GM21825 (cell line): Measurements from ENCODE around the gene SYNPO2.

Source experiments
- ATAC-seq: cut with Tn5 transposase; IDR thresholded peaks from one replicate; pipeline ENCODE4 v1.9.1; 2021; ENCODE audit warnings: mild to moderate bottlenecking, moderate library complexity; ENCODE audit not compliant: unreplicated experiment

Gene SYNPO2, protein sequence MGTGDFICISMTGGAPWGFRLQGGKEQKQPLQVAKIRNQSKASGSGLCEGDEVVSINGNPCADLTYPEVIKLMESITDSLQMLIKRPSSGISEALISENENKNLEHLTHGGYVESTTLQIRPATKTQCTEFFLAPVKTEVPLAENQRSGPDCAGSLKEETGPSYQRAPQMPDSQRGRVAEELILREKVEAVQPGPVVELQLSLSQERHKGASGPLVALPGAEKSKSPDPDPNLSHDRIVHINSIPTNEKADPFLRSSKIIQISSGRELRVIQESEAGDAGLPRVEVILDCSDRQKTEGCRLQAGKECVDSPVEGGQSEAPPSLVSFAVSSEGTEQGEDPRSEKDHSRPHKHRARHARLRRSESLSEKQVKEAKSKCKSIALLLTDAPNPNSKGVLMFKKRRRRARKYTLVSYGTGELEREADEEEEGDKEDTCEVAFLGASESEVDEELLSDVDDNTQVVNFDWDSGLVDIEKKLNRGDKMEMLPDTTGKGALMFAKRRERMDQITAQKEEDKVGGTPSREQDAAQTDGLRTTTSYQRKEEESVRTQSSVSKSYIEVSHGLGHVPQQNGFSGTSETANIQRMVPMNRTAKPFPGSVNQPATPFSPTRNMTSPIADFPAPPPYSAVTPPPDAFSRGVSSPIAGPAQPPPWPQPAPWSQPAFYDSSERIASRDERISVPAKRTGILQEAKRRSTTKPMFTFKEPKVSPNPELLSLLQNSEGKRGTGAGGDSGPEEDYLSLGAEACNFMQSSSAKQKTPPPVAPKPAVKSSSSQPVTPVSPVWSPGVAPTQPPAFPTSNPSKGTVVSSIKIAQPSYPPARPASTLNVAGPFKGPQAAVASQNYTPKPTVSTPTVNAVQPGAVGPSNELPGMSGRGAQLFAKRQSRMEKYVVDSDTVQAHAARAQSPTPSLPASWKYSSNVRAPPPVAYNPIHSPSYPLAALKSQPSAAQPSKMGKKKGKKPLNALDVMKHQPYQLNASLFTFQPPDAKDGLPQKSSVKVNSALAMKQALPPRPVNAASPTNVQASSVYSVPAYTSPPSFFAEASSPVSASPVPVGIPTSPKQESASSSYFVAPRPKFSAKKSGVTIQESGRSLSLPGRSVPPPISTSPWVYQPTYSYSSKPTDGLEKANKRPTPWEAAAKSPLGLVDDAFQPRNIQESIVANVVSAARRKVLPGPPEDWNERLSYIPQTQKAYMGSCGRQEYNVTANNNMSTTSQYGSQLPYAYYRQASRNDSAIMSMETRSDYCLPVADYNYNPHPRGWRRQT

DNA sequence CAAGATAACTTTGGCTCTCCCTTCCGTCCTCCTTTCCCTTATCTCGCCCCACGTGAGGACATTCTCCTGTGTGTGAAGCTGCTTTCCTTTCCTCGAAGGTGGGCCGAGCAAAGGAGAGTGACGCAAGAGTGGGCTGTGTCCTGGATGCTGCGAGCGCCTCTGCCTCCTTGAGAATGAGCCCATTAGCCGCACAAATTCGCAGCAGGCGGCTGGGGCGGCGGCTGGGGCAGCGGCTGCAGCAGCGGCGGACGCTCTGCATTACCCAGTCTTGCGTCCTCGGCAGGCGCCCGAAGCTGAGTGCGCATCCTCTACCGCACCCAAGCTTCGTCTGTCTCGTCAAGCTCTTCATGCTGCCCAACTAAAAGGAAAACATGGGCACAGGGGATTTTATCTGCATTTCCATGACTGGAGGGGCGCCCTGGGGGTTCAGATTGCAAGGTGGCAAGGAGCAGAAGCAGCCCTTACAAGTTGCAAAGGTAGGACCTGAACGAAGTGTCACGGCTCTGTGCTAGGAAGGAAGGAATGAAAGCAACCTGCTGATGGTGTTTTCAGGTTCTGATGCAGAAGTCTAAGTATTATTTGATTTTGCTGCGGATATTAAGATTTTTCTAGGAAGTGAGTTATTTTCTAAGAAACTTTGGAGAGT is at the start of gene SYNPO2:
Gene SYNPO2 (plus strand): TSS at position 189 of the 646 bp plus-strand sequence. CDS start 183 bp downstream, at position 372.
- peak; percentile 83 for ATAC-seq

DNA sequence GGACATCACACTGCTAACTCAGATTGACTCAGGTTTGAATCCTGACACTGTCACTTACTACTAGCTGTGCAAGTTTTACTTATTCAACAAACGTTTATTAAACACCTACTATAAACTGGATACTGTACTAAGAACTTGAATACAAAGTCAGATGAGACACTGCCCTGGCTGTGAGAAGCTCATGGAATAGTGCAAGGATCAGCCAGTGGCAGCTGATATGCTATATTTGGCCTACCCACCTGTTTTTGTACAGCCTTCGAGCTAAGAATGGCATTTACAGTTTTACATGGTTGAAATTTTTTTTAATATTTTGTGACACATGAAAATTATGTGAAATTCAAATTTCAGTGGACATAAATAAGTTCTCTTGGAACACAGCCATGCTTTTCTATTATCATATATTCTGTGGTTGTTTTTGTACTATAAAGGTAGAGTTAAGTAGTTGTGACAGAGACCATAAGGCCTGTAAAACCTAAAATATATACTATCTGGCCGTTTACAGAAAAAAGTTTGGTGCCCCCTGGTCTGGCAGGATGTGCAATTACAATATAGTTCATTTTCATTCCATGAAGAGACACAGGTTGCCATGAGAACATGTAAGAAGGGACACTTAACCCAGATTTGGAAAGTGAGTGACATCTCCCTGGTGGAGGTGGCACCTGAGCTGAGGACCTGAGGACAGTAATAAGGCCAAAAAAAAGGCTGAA is 49.3 kb upstream of the SYNPO2 start:
- ATAC-seq, result no peak

DNA sequence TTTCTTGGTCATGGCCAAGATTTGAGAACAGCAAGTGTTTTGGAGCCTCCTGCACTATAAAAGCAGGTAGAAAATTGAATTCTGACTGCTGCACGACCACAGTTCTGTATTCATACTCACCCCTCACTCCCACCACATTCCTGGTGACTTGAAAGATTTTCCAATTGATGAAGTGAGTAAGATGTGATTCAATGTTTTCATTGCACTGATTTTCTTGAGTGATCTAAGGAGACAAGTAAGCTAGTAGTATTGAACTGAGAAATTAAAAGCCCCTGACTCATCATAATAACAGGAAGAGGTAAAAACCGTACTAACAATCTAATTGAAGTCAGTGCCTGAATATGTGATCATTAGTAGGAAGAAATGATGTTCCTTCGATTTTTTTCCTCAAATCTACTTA is 46.6 kb upstream of the SYNPO2 start:
- no peak for ATAC-seq

DNA sequence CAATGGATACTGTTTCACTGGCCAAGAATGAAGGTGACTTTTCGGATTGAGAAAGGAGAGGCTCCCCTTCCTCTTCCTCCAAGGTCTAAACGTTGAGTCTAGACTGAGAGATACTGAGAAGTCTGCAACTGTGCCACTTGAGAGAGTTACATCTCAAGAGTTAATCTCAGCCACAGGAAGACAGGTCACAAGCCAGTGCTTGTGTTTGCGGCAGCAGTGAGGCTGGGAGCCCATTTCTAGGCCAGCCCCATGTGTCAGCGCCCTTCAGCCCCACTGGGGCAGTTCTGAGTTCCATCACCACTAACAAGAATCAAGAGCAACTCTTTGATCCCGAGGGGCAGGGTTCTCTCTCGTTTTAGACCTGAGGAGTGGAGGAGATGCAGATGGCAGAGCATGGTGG is 45.4 kb upstream of the SYNPO2 start:
- no peak for ATAC-seq

DNA sequence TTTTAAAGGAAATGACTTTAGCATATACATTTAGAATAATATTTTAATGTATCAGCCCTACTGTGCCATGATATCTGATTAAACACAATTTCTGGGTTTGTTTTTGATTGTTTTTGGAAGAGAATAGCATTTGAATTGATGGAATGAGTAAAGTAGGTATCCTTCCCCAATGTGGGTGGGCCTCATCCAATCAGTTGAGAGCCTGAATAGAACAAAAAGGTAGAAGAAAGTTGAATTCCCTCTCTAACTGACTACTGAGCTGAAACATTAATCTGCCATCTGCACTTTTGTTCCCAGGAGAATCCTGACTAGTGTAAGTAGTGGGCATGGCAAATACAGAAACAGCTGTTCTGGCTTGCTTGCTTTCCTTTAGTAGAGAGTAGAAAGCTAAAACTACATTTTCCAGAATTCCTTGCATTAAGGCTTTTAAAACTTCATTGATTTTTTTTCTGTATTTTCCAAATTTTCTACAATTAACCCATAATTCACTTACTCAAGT is 43.1 kb upstream of the SYNPO2 start:
- ATAC-seq, result no peak

DNA sequence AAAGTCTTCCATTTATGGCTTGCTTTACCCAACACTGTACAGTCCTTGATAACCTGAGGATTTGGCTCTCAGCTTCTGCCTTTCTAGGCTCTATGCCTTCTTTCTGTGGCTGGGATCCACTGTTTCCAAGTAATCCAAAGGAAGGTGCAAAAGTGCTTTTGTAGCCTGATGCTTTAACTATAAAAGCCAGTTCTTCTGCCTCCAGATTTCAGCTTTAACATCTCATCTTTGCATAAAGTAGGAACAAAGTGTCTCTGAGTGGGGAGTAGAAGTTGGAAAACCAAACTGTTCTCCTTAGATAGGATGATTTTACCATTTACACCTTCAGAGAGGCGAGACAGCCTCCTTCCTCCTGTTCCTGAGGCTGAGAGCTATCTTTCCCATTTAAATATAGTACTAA is 41.7 kb upstream of the SYNPO2 start:
- no peak for ATAC-seq

DNA sequence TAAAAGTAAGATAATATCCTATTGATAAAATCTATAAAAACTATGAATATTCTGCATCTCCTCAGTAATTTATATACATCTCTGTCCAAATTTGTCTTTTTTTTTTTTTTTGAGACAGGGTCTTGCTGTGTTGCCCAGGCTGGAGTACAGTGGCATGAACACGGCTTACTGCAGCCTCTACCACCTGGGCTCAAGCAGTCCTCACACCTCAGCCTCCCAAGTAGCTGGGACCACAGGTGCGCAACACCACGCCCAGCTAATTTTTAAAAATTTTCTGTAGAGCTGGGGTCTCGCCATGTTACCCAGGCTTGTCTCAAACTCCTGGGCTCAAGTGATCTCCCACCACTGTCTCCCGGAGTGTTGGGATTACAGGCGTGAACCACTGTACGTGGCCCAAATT is 40.4 kb upstream of the SYNPO2 start:
- ATAC-seq, result no peak

DNA sequence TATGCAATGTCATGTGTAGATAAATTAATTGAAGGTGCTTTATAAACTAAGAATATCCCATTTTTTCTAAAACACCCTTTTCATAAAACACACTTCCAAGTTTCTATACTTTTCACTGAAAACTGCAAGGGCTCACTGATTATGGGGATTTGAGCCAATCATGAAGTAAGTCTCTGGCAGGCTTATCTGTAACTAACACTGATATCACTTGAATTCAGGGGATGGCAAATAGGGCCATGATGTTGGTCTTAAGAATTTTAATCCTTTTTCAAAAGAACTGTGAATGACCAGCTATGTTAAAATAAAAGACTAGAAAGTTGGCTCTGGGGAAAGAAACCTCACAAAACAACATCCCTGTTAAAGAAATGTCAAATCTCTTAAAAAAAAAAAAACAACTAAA is 39.8 kb upstream of the SYNPO2 start:
- ATAC-seq, result no peak

DNA sequence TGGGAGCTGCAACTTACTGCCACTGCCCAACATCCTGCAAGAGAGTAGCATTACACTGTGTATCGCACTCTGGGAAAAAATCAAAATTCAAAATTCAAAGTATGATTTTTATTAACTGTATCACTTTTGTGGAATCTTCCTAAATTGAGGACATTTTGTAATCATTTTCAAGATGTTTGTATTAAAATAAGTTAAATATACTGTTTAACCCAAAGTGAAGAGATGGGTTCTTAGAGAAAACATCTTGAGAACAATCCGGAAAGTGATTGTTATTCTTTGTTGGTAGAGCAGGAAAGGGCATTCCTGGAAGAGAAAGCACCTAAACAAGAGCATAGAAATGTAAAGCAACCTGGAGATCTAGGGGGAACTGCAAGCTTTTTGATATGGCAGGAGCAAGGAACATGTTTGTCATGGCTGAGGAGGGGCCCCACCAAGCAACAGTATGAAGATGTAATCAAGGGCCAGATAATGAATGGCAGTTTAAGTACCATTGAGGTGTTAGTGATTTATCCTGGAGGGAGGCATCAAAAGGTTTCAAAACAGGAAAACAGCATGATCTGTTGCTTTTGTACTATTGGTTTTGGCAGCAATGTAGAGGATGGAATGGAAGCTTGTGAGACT is 38.7 kb upstream of the SYNPO2 start:
- no peak for ATAC-seq

DNA sequence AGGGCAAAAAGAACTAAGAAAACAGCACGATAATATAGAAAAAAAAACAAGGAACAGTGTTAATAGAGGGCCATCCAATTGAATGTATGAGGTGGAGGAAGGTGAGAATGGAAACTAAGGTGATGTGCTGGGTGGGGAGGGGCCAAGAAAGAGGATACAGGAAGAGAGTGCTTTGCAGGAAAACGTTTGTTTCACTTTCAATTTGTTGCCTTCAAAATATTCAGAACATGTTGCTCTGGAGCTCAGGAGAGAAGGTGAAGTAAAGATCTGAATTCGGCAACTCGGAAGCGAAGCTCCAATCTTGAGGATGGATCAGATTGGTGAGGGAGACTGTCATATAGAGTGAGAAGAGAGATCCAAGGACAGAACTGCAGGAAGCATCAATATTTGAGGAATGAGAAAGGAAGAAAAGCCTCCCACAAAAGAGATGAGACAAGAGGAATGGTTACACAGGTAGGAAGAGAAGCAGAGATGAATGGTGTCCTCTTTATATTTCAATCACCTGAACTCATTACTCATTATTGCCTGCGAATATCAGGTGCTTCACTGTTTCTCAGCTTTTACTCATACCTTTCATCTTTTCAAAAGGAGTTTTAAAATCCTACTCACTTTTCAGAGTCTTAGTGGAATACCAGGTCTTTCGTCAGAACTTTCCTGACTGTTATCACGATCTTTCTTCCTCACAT is 38.0 kb upstream of the SYNPO2 start:
- ATAC-seq, result peak; percentile 94

DNA sequence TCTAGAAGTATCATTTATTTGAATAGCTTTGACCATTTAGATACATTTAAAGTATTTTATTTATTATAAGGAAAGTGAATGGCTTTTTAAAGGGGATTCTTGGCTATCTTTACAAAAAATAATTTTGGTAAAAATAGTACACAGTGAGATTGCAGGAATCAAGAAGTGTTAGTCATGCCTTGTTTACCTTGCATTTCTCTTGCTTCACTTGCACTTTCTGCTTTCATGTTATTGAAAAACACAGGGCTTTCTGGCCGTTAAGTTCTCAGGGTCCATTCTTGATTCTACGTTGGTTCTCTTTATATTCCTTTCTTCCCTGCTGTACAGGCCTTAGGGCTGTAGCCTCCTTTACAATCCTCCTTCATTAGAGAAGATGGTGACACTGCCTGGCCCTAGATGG is 30.9 kb upstream of the SYNPO2 start:
- ATAC-seq, result no peak

DNA sequence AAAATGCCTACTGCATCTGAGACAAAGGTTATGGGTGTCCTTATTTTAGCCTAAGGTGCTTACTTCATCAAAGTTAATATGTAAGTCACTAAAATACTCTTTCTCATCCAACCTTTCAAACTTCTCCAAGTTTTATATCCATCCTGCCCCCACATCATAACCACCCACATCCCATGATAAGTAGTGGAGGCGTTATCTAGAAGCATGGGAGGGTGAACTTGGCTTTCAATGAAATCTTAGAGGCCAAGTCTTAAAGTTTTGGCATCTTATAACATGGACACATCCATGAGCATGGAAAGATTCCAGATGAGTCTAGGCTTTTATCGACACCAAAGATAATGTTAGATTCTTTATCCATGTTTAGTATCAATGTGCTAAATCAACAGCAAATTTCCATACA is 29.9 kb upstream of the SYNPO2 start:
- ATAC-seq, result no peak

DNA sequence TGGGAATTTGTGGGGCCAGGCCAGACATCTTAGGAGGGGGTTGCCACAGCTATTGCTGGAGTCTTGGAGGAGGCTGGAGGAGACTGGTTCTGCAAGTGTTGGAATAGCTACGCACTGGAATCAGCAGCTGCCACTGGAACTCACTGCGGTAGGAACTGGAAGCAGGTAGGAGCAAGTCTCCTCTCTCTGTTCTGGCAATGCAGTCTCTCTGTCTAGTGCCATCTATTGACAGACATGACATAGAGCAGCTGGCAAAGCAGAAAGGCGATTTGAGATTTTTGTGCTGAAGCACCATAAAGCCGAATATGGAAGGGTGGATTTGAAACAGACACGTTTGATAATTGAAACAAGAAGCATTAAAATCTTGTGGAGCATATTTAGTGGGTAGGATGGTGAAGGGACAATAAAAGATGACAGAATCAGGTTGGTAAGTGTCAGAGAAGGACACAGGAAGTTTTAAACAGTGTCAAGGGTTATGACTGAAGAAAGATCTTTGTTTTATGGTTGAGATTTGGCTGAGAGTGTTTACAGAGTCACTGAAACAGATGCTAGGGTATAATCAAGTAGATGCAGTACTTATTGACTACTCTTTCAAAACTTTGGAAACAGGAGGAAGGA is 23.5 kb upstream of the SYNPO2 start:
- no peak for ATAC-seq

DNA sequence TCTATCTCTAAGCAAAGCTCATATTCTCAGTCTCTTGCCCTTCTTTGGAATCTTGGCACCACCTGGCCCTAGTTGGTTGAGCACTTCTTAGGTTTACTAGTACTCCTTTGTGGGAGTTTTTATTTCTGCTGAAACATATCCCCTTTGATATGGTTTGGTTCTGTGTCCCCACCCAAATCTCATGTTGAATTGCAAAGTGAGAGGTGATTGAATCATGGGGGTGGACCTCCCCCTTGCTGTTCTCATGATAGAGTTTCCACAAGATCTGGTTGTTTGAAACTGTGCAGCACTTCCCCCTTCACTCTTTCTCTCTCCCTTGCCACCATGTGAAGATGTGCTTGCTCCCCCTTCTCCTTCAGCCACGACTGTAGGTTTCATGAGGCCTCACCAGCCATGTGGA is 22.2 kb upstream of the SYNPO2 start:
- no peak for ATAC-seq

DNA sequence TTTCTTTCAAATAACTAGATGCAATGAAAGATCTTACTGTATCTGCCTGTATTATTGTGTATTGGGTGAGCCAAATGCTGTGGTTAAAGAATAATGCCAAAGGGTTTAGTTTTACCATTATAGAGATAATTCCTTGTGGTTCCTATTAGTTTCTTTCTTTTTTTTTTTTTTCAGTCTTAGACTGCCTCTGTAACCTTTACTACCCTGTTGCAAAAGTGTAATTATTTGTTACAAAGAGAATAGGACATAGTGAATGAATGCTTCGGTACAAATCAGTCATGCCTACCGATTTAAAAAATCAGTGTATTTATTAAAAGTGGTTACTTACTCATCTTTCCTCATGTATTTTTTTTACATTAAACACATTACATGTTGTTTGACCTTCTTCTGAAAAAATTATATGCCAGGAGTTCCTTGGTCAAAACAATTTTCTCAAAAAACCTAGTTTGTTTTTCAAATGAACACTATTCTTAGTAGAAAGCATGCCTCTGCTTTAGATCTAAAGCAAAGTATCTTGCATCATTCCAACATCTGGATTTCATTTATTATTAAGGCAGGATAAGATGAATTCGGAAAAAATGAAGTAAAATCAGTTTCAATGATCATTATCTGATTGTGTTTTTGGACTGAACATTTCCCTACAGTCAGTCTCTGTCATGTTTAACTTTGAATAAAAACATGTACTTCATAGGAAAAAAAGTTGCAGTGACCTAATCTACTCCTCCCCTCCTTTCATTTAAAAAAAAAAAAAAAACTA is 21.2 kb upstream of the SYNPO2 start:
- no peak for ATAC-seq

DNA sequence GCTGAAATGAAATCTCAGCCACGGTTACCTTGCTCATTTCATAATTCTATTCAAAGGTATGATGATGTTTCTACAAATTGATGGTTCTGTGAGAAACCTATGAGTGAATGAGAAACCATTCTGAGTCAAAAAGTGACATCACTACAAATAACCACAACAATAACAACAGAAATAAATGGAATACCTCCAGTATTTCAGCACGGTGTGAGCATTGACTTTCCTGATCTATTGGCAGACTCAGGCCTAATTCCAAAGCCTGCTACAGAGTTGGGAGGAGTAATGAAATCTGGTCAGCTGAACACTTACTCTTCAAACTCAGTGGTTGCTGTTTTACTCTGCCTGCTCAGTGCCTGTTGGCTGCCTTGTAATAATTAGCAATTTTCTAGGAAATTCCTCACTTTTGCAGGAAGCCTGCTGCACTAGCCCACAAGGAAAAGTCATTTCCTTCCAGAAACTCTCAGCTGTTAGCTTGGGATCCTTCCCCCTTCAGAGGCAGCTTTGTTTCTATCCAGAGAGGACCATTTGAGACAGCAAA is 18.8 kb upstream of the SYNPO2 start:
- no peak for ATAC-seq

DNA sequence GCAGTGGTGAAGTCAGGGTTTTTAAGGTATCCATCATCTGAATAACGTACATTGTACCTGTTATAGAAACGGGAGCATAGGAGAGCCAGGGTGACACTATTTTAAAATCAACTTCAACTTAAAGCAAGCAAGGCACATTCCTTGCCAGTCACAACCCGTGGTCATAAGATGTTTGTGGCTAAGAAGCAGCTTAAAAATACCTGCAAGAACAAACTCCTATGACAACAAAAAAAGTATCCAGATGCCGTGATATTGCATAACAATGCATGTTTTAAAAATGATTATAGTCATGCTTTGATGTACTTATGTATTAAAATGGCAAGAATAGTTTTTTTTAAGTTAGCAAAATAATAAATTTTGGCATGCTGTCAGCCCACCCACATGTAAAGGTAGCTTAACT is 16.5 kb upstream of the SYNPO2 start:
- no peak for ATAC-seq

DNA sequence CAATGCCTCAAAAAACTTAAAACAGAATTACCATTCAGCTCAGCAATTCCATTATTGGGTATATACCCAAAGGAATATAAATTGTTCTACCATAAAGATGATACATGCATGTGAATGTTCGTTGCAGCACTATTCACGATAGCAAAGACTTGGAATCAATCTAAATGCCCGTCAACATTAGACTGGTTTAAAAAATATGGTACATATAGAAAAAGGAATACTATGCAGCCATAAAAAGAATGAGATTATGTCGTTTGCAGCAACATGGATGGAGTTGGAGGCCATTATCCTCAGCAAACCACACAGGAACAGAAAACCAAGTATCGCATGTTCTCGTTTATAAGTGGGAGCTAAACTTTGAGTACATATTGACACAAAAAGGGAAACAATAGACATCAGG is 10.9 kb upstream of the SYNPO2 start:
- ATAC-seq, result no peak
